Stimulated activated CD8-positive, alpha-beta memory T cell treated with anti-CD3 and anti-CD28 coated beads, Interleukin-7, amount 100 ng/mL, for 48 hours (primary cell): ENCODE data around the gene CCL7.
"Not testable (repeated sequence)": the region's sequence is repeated elsewhere in the genome, so short reads cannot be mapped to it uniquely, and the experiment has no call there.

Source experiments
- DNase-seq, 2 donors: peaks; one replicate each; pipeline ENCODE4 v3.0.0-alpha.2; 2020; ENCODE audit warnings: low read depth in 1 of 2; ENCODE audit errors: extremely low read depth in 1 of 2

Gene CCL7

DNA sequence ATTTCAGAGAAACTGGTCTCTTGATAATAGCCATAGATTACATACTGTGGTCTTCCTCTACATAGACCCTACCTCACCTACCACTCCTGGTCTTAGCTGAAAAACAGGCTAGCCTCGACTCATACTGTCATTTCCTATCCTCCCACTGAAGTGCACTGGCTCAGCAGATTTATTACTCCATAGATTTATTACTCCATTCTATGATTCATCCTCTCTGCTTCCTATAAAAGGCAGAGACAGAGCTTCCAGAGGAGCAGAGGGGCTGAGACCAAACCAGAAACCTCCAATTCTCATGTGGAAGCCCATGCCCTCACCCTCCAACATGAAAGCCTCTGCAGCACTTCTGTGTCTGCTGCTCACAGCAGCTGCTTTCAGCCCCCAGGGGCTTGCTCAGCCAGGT, at the start of gene CCL7:
TSS of gene CCL7 (plus strand) at position 253 of the 400 bp plus-strand sequence. CDS start at position 323, 70 bp downstream.
- DNase-seq, result no peak

DNA sequence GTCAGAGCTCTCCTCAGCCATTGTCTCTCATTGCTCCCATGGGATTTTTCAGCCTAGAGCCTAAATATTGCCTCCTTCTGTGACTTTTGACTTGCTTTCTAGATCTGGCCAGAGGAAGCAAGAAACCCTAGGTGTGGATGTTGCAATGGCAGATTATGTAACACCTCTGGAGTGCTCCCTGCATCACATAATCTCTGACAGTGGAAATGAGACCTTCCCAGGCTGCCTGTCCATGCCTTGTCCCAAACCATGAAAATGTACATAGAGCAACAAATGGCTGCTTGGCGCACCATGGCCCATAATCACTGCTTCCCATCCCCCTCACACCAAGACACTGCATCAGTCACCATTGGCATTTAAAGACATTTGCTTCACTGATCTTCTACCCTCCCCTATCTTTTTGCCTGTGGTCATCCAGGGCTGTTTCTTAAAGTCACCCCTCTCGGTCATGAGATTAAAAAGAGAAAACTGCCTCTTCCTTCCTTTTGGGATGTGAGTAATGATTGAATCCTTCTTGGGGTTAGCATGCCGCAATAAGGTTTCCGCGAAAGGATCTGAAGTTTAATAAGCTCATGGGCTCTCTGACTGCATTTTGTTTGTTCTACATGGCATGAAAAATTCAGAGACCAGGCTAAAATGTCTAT, 49.1 kb upstream of the CCL7 start:
- DNase-seq, result no peak

DNA sequence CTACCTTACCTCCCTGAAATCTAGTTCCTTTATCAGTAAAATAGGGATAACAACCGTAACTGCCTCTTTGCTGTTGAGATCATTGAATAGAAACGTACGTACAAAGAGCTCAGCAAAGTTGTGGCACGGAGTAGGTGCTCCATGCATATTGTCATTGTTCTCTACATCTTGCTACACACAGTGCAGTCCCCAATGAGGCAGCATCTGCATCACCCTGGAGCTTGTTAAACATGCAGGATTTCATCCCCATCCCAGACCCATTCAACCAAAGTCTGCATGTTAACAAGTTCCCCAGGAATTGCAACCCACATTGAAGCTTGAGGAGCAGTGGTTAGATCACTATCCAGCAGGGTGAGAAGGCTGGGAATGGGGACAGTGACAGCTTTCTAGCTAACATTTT, 48.6 kb upstream of the CCL7 start:
- DNase-seq, result no peak

DNA sequence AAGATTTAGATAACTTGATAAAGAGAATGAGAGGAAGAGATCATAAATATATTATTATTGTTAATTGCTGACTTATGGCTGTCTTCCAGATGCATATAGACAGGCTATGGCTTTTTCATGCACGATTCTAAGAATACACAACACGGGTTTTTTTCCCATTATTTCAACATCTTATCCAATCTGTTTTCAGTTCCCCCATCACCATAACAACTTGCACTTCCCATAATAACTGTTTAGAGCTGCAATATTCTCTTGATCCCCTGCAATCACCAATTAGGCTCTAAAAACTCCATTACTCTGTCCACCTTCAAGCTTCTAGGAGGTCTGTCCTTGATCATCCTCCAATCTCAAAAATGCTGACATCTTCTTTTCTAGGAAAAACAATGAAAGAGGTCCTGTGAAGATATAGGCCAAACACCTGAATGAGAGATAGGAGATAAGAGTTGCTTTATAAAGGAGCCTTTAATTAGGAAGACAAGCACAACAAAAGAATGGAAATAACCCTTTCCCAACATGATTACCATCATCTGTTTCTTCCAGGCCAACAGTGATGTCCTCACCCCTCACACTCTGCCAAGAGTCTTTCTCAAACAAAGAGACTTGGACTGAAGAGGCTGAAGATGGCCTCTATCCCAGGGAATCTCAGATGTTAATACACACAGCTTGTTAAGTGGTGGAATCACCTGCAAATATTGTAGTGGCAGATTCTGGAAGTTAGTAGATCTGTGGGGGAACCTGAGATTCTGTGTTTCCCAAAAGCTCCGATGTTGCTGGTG, 47.1 kb upstream of the CCL7 start:
- DNase-seq, result no peak

GRCh38 chr17:34225046-34225445, 45.0 kb upstream of the CCL7 start:
- DNase-seq, result no peak

GRCh38 chr17:34226011-34226743, 43.8 kb upstream of the CCL7 start:
- DNase-seq, result no peak

DNA sequence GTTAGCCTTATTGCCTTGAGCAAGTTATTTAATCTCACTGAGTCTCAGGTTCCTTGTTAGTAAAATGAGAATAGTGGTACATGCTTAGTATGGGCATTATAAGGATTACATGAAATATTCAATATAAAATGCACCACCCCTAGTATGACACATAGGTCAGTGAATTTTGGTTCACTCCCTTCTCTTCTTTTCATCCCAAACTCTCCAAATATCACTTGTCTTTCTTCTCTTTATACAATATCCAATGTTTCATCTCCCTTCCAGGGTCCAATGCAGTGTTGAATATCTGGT, 43.3 kb upstream of the CCL7 start:
- DNase-seq, result no peak

DNA sequence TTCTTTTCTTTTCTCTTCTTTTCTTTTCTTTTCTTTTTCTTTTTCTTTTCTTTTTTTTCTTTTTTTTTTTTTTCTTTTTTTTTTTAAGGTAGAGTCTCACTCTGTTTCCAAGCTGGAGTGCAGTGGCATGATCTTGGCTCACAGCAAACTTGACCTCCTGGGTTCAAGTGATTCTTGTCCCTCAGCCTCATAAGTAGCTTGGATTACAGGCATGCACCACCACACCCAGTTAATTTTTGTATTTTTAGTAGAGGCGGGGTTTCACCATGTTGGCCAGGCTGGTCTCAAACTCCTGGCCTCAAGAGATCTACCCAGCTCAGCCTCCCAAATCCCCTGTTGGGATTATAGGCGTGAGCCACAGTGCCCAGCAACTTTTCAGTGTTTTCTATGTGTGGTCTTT, 42.7 kb upstream of the CCL7 start:
- DNase-seq, result not testable (repeated sequence)

DNA sequence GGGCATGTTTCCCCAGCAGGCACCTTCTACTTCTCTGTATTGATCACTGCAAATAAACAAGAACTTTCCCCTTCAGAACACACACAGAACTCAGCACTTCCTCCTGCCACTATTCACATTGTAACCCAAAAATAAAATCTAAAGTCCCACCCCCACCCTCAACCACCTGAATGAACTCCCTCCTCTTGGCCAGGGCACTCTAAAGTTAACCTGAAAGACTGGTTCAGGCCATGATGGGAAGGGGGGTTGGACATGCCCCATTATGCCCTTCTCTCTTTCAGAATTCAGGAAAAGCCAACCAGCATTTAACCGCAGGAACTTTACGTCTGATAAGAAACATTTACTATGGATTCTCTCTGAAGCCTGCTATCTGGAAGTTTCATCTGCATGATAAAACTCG, 42.3 kb upstream of the CCL7 start:
- DNase-seq, result no peak

DNA sequence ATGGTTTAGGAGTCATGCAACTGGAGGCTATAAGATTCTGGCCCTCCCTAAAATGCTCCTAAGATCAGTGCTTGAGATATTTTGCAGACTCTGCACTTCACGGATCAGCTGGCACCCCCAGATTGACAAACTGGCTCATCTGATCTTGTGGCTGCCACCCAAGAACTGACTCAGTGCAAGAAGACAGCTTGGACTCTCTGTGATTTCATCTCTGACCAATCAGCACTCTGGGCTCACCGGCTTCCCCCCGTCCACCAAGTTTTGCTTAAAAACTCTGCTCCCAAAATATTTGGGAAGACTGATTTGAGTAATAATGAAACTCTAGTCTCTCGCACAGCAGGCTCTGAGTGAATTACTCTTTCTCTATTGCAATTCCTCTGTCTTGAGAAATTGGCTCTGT, 41.2 kb upstream of the CCL7 start:
- no peak for DNase-seq

- DNase-seq, result no peak
These were observed 39.7 kb upstream of the CCL7 start for GRCh38 chr17:34230342-34230741.

GRCh38 chr17:34234616-34235015, 35.4 kb upstream of the CCL7 start:
- no peak for DNase-seq

- DNase-seq, result no peak
These were observed 34.5 kb upstream of the CCL7 start for GRCh38 chr17:34235389-34236028.

DNA sequence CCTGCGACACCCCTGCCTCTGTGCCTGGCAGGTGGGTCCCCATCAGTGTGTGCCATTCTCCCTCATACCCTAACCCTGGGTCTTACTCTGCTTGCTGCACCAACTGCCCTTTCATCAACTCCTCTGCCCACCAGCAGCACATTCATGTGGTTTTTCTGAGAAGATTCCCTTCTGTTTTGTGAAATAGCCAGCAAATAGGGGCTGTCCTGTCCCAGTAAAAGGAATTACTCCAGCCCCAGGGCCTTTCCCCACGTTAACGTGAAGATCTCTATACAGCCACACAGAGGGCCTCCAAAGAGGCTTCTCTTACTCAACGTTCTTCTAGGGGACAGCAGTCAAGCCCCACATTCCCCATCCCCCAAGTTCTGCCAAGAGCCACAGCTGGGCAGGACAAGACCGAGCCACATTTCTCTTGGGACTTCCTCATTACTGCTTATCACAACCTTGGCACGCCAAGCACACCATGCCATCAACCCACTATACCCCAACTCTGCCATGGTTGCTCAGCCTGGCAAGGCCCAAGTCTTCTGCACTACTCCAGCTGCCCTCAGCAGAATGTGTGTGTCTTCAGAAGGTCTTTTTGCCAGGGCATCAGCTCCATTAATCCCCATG, 33.6 kb upstream of the CCL7 start:
- no peak for DNase-seq

DNA sequence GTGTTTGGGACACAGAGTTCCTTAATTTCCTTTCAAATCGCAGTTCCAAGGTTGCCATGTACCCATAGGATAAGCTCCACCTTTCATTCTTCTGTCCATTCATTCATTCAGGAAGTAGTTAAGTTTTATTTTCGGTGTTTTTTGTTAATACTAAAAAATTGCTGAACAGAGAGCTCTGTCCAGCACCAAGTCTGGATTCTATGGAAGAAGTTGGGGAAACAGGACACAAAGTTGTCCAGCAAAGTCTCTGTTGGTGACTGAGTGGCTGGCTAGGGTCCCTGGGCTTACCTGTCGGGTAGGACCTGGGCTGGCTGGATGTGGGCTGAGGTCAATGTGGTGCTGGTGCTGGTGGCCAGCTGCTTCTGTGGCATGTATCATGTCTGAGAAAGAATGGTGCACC, 32.6 kb upstream of the CCL7 start:
- no peak for DNase-seq

DNA sequence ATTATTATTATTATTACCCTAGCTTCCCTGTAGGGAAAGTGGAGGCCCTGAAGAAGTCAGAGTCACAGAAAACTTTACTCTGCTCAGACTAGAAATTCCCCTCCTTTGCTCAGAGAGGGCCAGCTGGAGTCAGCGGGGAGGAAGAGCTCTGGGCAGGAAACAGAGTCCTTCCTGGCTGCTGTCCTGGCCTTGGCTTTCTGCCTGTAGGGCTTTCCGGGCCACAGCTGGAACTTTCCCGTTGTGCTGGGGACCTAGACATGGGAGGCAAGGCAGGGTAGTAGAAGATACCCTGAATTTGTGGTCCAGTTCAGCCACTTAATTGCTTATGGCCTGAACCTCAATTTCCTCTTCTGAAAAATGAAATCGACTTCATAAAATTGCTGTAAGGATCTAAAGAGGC, 29.0 kb upstream of the CCL7 start:
- DNase-seq, result no peak

DNA sequence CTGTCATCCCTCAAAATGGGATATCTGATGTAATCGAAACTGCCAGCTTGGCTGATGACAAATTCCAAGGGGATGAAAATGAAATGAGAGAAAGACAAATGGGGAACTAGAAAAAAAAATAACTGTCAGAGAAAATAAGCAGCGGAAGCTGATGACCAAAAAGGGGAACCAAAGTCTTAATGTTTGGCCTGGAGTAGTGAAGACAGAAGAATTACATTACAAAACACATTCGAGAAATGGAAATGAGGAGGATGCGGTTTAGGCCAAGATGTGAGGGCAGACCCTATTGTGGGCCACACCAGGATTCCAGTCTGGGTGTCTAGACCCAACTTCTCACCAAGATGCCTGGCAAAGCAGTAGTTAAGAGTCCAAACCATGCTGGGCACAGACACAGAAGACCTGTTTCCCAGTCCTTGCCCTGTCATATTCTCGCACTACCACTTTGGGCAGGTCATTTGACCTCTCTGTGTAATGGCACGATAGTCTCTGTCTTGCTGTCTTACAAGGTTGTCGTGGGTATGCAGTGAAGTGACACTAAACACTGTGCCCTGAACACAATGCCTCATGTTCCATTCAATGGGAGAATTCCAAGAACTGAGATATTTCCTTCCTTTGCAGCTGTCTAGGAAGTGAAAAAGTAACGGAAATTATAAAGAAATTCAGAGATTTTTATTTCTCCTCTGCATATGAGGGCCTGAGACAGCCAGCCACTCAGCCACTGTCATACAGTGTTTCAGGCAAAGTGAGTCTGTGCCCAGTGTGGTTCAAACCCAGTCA, 27.2 kb upstream of the CCL7 start:
- no peak for DNase-seq

- DNase-seq, result no peak
These were observed 26.4 kb upstream of the CCL7 start for GRCh38 chr17:34243364-34244320.

DNA sequence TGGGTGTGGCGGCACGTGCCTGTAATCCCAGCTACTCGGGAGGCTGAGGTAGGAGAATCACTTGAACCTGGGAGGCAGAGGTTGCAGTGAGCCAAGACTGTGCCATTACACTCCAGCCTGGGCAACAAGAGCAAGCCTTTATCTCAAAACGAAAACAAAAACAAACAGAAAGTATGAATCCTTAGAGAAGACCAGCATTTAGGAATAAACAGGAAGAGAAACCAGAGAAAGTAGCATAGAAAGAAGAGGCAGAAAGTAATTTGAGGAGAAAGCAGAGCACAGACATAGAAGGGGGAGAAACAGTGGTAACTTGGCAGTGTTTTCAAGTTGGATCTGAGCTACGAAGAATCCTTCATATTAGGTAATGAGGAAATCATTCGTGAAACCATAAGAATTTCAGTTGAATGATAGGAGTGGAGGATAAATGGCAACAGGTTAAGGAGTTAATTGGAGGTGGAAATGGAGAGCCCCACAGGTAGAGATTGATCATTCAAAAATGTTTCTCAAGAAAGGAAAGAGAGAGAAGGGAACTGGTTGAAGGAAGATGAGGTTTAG, 24.6 kb upstream of the CCL7 start:
- DNase-seq, result no peak
